ENCODE data around the gene OSBPL5. TPM values are rescaled to one million over a fixed set of nuclear protein-coding genes. Genes with fewer than 3 reads are reported as not detected.

OSBPL5 gene
- total and polyA plus RNA-seq, 9 of the 15 experiments (the other 6 are each of a cell fraction or from before 2014, with no cell fraction given): 0.06 to 14.8 (median 3.2) TPM

DNA sequence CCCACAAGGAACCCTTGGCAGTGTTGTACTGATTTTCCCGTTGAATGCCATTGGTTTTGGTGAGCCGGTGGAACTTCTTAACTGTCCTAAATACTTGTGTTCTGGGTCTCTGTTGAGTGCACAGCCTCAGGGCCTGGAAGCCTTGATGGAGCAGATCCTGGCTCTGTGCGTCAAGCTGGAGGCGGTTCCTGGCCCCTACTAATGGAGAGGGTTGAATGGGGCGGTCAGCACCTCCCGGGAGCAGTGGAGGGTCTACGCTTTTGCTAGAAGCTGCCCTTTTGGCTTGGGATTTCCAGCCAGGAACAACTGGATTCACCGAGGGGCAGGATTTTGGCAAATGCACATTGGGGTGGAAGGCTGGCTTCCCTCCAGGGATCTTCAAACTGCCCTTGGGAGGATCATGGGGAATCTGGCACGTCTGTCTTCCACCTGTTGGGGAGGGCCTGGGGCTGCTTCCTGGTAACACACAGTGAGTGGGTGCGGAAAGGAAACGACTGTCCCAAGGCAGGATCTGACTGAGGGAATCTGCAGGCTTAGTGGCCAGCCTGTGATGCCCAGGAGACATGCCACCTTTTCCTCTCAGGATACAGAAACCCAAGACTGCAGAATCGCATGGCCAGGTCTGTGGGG lies 6.9 kb upstream of the OSBPL5 start (continued):
- TF ChIP-seq ZNF165 (CRISPR knock-in tag; IDR thresholded peaks at IDR 0.05; ENCODE audit: borderline replicate concordance) (no peak), ARID2 (IDR thresholded peaks at IDR 0.05) (no peak), ZC3H4 (CRISPR knock-in tag; IDR thresholded peaks at IDR 0.05; ENCODE audit: borderline replicate concordance) (no peak), MTA3 (IDR thresholded peaks at IDR 0.05; ENCODE audit: borderline replicate concordance) (no peak), RAD21 (CRISPR knock-in tag; conservative IDR thresholded peaks at IDR 0.05 in 1 of 2, IDR thresholded peaks at IDR 0.05 in 1 of 2) (no peak)

DNA sequence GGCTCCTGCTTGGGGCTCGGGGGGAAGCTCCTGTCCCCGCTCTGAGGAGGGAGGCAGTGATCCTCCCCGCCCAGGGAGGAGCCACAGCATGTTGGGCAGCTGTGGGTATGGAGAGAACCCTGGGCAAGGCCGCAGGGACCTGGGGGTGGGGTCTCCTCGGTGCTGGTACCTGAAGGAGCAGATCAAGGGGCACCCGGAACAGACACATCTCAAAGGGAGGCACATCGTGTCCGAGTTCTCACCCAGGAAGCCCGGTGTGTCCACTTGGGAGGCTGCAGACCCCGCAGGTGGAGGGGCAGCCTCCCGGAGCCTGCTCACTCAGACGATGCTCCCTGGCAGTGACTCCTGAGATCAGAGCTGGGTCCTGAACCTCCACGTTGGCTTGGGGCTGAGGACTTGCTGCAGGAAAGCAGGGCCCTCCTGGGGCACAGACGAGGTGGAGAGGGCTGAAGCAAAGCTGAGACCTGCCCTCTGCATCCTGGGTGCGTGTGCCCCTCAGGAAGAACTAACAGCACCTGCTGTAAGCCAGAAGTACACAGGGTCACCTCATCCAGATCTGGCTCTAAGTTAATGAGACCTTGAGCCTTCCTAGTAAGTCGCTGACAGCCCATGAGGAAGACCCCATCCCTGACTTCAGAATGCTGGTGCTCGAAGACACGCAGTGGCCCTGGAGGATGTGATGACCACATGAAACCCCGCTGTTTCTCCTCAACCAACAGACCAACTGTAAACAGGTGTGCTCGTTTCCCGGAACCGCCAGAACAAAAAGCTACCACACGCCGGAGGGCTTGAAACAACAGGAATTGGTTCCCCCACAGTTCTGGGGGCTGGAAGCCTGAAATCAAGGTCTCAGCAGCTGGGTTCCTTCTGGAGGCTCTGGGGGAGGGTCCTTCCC lies 5.9 kb upstream of the OSBPL5 start:
- H3K79me2 ChIP-seq (ENCODE audit: control insufficient read depth, insufficient read depth, low read length): no peaks in the 10 kb centered on the region
- in situ Hi-C loops (cut with MboI) (no loop called here), intact Hi-C loops (cut with micrococcal nuclease) (no loop called here)
- ATAC-seq (no peak), DNase-seq (ENCODE audit: extremely low read depth in 1 of 4, low spot score in 3 of 4) (no peak), FAIRE-seq (no peak)
- no peaks in the 10 kb centered on the region for H3K9me1 ChIP-seq (ENCODE audit: control insufficient read depth, insufficient read depth, low read length)
- H2AFZ ChIP-seq (ENCODE audit: low read depth, low read length): no peak overlapping the region
- H3K4me1 ChIP-seq (replicated peaks in 1 of 2; ENCODE audit: control insufficient read depth in 2 of 2, insufficient read depth in 2 of 2, low read length in 2 of 2): peaks cover 18 to 50% of the 10 kb centered on the region in 2 experiments
- no peaks in the 10 kb centered on the region; a peak in 1 of 5 replicates for H3K27me3 ChIP-seq (ENCODE audit: control insufficient read depth in 2 of 2, insufficient read depth in 2 of 2, low read length in 2 of 2)
- TF ChIP-seq, protein P1, sequence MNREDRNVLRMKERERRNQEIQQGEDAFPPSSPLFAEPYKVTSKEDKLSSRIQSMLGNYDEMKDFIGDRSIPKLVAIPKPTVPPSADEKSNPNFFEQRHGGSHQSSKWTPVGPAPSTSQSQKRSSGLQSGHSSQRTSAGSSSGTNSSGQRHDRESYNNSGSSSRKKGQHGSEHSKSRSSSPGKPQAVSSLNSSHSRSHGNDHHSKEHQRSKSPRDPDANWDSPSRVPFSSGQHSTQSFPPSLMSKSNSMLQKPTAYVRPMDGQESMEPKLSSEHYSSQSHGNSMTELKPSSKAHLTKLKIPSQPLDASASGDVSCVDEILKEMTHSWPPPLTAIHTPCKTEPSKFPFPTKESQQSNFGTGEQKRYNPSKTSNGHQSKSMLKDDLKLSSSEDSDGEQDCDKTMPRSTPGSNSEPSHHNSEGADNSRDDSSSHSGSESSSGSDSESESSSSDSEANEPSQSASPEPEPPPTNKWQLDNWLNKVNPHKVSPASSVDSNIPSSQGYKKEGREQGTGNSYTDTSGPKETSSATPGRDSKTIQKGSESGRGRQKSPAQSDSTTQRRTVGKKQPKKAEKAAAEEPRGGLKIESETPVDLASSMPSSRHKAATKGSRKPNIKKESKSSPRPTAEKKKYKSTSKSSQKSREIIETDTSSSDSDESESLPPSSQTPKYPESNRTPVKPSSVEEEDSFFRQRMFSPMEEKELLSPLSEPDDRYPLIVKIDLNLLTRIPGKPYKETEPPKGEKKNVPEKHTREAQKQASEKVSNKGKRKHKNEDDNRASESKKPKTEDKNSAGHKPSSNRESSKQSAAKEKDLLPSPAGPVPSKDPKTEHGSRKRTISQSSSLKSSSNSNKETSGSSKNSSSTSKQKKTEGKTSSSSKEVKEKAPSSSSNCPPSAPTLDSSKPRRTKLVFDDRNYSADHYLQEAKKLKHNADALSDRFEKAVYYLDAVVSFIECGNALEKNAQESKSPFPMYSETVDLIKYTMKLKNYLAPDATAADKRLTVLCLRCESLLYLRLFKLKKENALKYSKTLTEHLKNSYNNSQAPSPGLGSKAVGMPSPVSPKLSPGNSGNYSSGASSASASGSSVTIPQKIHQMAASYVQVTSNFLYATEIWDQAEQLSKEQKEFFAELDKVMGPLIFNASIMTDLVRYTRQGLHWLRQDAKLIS (CRISPR knock-in tag; IDR thresholded peaks at IDR 0.05): no peak
- TF ChIP-seq DLX4 (CRISPR knock-in tag; IDR thresholded peaks at IDR 0.05): no peak
- no peak for TF ChIP-seq ZC3H4 (CRISPR knock-in tag; IDR thresholded peaks at IDR 0.05; ENCODE audit: borderline replicate concordance)
- TF ChIP-seq ZEB2 (IDR thresholded peaks at IDR 0.05): no peak
- no peak for TF ChIP-seq KLF10 (CRISPR knock-in tag; IDR thresholded peaks at IDR 0.05)
- TF ChIP-seq ZNF408 (CRISPR knock-in tag; IDR thresholded peaks at IDR 0.05; ENCODE audit: low read depth): no peak
- no peak for TF ChIP-seq SMARCE1 (IDR thresholded peaks at IDR 0.05)
- TF ChIP-seq EP300 (IDR thresholded peaks at IDR 0.05; ENCODE audit: low read length): no peak
- no peak for TF ChIP-seq LEF1 (IDR thresholded peaks at IDR 0.05)
- TF ChIP-seq NRF1 (conservative IDR thresholded peaks at IDR 0.05 in 1 of 2, IDR thresholded peaks at IDR 0.05 in 1 of 2): no peak
- peaks cover 5% of the 10 kb centered on the region for H3K9me3 ChIP-seq (replicated peaks; ENCODE audit: control insufficient read depth, insufficient read depth, low read depth, low read length)
- H4K20me1 ChIP-seq (replicated peaks; ENCODE audit: control insufficient read depth, insufficient read depth, low read length): no peaks in the 10 kb centered on the region; the same call in 1 of the 2 replicates
- H3K27ac ChIP-seq (ENCODE audit: extremely low read depth, low read depth, low read length): no peak overlapping the region
- 75% methylated on average over 18 of the region's 24 CpGs for WGBS (ENCODE audit: insufficient coverage, low coverage, missing lambda C conversion rate)
- no peak overlapping the region for H3K4me3 ChIP-seq
- no peak overlapping the region for H3K4me2 ChIP-seq (ENCODE audit: insufficient read depth, low read length)
- H3K36me3 ChIP-seq (ENCODE audit: control insufficient read depth, insufficient read depth, low read length): no peaks in the 10 kb centered on the region
- POLR2A ChIA-PET: interaction anchor here (0.7 kb wide), 2 partner anchors 42 to 472 kb away, joined by 3 to 4 read pairs; no protein-coding TSS in a partner anchor
- BruUV-seq (replicated peaks): no TSS peak
- H3K9ac ChIP-seq (ENCODE audit: insufficient read depth in 1 of 2, low read depth in 2 of 2, low read length in 2 of 2): peak overlapping the region in 1 of 2 experiments; percentile 62; a peak in 2 of 4 replicates
- CTCF ChIA-PET (ENCODE audit: low intra/inter-chr PET ratio): no interaction called here
